ENCODE measurements around the gene SOCS1. TPM values are rescaled to one million over a fixed set of nuclear protein-coding genes. Genes with fewer than 3 reads are reported as not detected.

The SOCS1 gene
- total and polyA plus RNA-seq, 4 donors = 13.8 to 39.7 (median 23.6) TPM

DNA sequence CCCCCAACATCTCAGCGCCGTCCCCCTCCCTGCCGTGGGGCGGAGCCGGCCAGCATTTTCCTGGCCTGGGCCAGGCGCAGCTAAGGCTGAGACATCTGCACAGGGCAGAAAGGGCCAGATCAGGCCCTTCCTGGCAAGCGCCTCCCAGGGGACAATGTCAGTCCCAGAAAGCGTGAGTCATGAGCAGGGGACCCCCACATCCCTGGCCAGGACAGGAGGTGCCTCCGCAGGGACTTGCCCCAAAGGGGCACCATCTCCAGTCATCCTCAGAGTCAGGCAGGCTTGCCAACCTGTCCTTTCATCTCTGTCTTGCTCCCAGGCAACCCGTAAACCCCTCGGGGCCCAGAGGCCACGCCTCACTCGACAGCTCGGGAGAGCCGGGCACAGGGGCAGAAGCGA is 43.2 kb downstream of the SOCS1 start:
- H3K4me3 ChIP-seq = no peak overlapping the region
- H3K36me3 ChIP-seq (ENCODE audit: control insufficient read depth in 4 of 4, insufficient read depth in 4 of 4, low read length in 4 of 4) = no peaks in the 10 kb centered on the region
- H3K27me3 ChIP-seq (ENCODE audit: control insufficient read depth in 3 of 3, insufficient read depth in 3 of 3, low read length in 2 of 3) = no peaks in the 10 kb centered on the region
- WGBS, 2 donors = 86 to 88% methylated on average over 15 to 16 of the region's 16 CpGs
- TF ChIP-seq, protein P1, sequence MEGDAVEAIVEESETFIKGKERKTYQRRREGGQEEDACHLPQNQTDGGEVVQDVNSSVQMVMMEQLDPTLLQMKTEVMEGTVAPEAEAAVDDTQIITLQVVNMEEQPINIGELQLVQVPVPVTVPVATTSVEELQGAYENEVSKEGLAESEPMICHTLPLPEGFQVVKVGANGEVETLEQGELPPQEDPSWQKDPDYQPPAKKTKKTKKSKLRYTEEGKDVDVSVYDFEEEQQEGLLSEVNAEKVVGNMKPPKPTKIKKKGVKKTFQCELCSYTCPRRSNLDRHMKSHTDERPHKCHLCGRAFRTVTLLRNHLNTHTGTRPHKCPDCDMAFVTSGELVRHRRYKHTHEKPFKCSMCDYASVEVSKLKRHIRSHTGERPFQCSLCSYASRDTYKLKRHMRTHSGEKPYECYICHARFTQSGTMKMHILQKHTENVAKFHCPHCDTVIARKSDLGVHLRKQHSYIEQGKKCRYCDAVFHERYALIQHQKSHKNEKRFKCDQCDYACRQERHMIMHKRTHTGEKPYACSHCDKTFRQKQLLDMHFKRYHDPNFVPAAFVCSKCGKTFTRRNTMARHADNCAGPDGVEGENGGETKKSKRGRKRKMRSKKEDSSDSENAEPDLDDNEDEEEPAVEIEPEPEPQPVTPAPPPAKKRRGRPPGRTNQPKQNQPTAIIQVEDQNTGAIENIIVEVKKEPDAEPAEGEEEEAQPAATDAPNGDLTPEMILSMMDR (IDR thresholded peaks at IDR 0.05; ENCODE audit: control extremely low read depth, extremely low read depth) = no peak
- ATAC-seq (ENCODE audit: insufficient read depth, low FRiP score) (no peak), DNase-seq (no peak)
- H3K27ac ChIP-seq (ENCODE audit: low read depth in 1 of 2, low read length in 1 of 2) = no peak overlapping the region
- no peak overlapping the region for H3K9ac ChIP-seq (ENCODE audit: insufficient read depth in 1 of 2, low read length in 2 of 2)
- peaks cover 0 to 4% (median 0%) of the 10 kb centered on the region in 5 donors for H3K4me1 ChIP-seq (ENCODE audit: control insufficient read depth in 5 of 5, insufficient read depth in 5 of 5, low read length in 5 of 5)
- peaks cover 0 to 19% (median 4%) of the 10 kb centered on the region in 4 donors for H3K9me3 ChIP-seq (ENCODE audit: control insufficient read depth in 4 of 4, insufficient read depth in 3 of 4, low read length in 3 of 4)

DNA sequence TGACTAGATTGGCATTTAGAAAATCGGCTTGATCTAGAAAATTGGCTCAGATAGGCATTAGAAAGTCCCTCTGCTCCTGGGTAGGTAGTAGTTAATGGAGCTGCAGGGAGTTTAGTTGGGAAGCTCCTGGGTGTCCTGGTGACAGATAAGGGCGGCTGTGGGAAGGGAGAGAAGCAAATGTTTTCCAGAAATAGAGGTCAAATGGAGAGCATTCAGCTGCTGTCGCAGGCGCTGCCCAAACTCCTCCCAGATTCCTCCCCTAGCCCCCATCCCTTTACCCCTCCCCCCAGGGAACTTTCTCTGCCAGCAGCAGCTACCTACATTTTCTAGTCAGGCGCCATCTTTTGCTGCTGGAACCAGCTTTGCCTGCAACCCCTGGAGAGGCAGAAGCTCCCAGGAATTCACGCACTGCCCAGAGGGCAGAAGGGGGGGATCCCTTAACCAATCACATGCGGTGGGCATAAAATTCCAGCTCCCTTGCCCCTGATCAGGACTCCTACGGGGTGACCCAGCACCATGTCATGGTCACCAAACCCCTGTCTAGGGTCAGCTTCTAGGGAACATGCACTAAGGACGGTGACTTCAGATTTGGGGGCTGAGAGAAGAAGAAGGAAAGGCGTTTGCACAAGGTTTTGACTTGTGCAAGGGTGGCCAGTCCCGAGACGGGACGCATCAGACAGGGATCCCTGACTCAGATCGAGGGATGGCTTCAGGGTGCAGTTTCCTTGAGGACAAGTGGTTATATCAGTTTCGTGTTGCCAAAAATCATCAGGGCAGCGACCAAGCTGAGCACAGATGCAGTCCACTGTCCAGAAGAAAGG is 43.8 kb downstream of the SOCS1 start:
- 66 to 68% methylated on average over 16 of the region's 16 CpGs for WGBS, 2 donors
- TF ChIP-seq, protein P1 (IDR thresholded peaks at IDR 0.05; ENCODE audit: control extremely low read depth, extremely low read depth) = no peak
- ATAC-seq (ENCODE audit: insufficient read depth, low FRiP score) (no peak), DNase-seq (peak; percentile 46 to 73 (median 59))
- no peak overlapping the region for H3K4me3 ChIP-seq
- H3K9ac ChIP-seq (ENCODE audit: insufficient read depth in 1 of 2, low read length in 2 of 2) = no peak overlapping the region
- H3K4me1 ChIP-seq (ENCODE audit: control insufficient read depth in 5 of 5, insufficient read depth in 5 of 5, low read length in 5 of 5) = peaks cover 0 to 4% (median 0%) of the 10 kb centered on the region in 5 donors
- no peak overlapping the region for H3K27ac ChIP-seq (ENCODE audit: low read depth in 1 of 2, low read length in 1 of 2)
- no peaks in the 10 kb centered on the region for H3K27me3 ChIP-seq (ENCODE audit: control insufficient read depth in 3 of 3, insufficient read depth in 3 of 3, low read length in 2 of 3)
- H3K9me3 ChIP-seq (ENCODE audit: control insufficient read depth in 4 of 4, insufficient read depth in 3 of 4, low read length in 3 of 4) = peaks cover 0 to 21% (median 7%) of the 10 kb centered on the region in 4 donors
- H3K36me3 ChIP-seq (ENCODE audit: control insufficient read depth in 4 of 4, insufficient read depth in 4 of 4, low read length in 4 of 4) = no peaks in the 10 kb centered on the region

DNA sequence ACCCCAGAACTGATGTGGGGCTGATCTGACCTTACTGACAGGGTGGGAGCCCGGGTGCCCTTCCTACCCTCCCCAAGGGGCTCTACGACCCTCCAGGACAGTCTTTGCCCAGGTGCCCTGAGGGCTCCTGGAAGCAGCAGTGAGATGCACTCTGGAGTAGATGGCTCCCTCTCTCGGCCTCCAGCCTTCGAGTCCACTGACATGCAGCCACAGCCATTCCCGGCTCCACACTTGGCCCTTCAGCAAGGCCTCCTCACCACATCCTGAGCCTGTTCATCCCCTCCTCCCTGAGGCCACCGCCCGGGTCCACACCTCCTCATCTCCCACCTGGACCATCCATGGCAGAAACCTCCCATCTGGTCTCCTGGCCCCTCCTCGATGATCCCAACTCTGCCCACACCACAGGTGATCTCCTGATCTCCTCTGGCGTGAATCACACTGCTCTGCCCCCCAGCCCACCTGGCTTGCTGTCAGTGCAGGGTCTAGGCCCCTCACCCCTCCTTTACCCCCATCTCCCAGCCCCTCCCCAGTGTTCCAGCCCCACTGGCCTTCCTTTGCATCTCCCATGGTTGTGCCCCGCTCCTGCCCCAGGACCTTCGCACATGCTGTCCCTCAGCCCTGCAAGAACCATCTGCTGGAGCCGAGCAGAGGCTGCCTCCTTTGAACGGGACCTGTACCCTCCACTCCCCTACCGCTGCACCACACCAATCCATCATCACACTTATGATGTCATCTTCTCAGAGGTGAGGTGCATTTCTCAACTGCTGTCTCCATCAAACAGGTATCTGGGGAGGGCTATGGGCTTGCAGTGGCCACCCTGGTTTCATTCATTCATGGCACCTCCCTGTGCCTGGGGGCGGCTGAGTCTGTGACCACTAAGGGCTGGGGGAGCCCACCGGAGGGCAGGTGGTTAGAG is 44.7 kb downstream of the SOCS1 start:
- Histone ChIP-seq H3K9ac (ENCODE audit: insufficient read depth in 1 of 2, low read length in 2 of 2) (no peak overlapping the region), H3K36me3 (ENCODE audit: control insufficient read depth in 4 of 4, insufficient read depth in 4 of 4, low read length in 4 of 4) (no peaks in the 10 kb centered on the region), H3K4me3 (no peak overlapping the region), H3K9me3 (ENCODE audit: control insufficient read depth in 4 of 4, insufficient read depth in 3 of 4, low read length in 3 of 4) (peaks cover 0 to 17% (median 6%) of the 10 kb centered on the region in 4 donors), H3K4me1 (ENCODE audit: control insufficient read depth in 5 of 5, insufficient read depth in 5 of 5, low read length in 5 of 5) (peaks cover 0 to 6% (median 0%) of the 10 kb centered on the region in 5 donors), H3K27ac (ENCODE audit: low read depth in 1 of 2, low read length in 1 of 2) (no peak overlapping the region), H3K27me3 (ENCODE audit: control insufficient read depth in 3 of 3, insufficient read depth in 3 of 3, low read length in 2 of 3) (no peaks in the 10 kb centered on the region)
- ATAC-seq (ENCODE audit: insufficient read depth, low FRiP score) (no peak), DNase-seq (no peak)
- TF ChIP-seq, protein P1 (IDR thresholded peaks at IDR 0.05; ENCODE audit: control extremely low read depth, extremely low read depth) = no peak
- WGBS, 2 donors = 73 to 82% methylated on average over 16 of the region's 16 CpGs
